GM10847 (cell line): ENCODE results near the gene NECAB2.

Experiments used
- POLR2A ChIP-seq: IDR thresholded peaks from 2 replicates; pipeline ENCODE4 v1.6.1; 2011; ENCODE audit not compliant: insufficient read length; ENCODE audit errors: extremely low read depth

The NECAB2 gene

GRCh38 chr16:84015399-84015798 lies 47.4 kb downstream of the NECAB2 start:
- TF ChIP-seq POLR2A: no peak

- TF ChIP-seq POLR2A: no peak
These were observed 48.4 kb downstream of the NECAB2 start for GRCh38 chr16:84016477-84016876.

DNA sequence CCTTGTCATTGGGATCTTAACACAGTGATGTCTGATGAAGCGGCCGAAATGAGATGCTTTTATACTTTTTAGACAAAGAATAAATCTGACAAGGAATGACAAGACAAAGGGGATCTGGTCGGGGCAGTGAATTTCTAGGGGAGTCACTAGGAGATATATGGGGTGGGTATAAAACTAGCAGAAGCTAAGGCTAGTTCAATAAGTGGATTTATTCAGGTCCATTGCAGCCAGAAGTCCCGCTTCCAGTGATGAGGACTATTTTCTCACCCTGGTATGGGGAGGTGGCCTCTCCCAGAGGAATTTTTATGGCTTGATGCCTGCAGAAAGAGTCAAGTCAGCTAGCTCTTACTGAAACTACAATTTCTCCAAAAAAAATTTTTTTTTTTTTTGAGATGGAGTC lies 50.7 kb downstream of the NECAB2 start:
- TF ChIP-seq POLR2A: no peak

- no peak for TF ChIP-seq POLR2A
These were observed 52.3 kb downstream of the NECAB2 start for GRCh38 chr16:84020353-84020752.

DNA sequence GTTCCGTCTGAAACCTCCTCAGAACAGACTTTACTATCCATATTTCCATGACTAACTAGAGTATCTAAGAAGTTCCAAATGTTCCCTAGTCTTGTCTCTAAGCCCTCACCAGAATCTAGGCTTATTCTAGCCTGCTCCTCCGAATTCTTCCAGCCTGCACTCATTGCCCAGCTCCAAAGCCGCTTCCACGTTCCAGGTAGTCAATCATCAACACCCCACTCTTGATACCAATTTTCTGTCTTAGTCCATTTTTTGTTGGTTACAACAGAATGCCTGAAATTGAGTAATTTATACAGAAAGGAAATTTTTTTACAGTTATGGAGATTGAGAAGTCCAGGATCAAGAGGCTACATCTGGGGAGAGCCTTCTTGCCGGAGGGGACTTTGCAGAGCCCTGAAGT lies 53.4 kb downstream of the NECAB2 start:
- no peak for TF ChIP-seq POLR2A

DNA sequence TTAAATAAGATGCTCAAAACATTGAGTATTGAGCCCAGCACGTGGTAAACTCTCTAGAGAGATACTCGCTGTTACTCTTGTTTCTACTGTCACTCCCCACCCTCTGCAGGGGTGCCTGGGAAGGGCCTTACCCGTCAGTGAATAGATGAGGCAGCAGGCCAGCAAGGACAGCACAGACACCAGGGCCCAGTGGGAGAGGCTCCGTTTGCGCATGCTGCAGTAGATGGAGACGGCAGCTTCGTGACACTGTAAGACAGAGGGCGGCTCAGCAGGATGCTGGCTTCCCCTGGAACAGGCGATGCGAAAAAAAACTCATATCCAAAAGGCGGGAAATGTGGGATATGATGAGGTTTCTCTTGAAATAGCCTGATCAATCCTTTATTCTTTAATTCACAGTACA lies 54.6 kb downstream of the NECAB2 start:
- no peak for TF ChIP-seq POLR2A

GRCh38 chr16:84024854-84025253 lies 56.8 kb downstream of the NECAB2 start:
- TF ChIP-seq POLR2A: no peak

DNA sequence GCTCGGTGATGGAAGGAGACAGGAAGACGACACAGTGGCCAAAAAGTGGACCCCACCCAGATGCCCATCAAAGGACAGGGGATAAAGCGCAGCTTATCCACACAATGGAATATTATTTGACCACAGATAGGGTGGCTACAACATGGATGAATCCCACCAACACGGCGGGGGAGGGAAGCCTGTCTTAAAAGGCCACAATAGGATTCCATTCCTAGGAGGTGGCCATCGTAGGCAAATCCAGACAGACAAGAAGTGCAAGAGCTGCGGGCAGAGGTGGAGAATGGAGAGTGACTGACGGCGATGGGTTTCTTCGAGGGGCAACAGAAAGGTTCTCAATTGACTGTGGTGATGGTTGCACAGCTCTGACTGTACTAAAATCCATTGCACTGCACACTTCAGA lies 58.6 kb downstream of the NECAB2 start:
- no peak for TF ChIP-seq POLR2A

DNA sequence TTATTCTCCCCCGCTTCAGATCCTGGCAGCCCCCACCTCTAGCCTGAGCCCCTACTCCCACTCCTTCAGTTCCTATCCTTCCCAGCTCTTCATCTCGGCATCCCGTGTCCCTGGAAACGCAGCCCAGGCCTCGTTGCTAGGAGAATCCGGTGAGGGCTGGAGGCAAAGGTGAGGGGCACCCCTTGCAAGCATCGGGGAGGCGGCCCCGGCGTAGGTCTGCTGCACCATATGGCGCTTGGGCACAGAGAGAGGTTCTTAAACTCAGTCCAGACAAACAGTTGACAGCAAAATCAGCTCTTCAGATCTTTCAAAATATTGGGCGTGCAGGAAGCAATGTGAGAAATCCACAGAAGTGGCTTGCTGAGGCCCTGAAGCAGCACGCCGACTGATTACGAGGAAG lies 59.6 kb downstream of the NECAB2 start:
- TF ChIP-seq POLR2A: no peak

- no peak for TF ChIP-seq POLR2A
These were observed 61.4 kb downstream of the NECAB2 start for GRCh38 chr16:84029297-84030047.

DNA sequence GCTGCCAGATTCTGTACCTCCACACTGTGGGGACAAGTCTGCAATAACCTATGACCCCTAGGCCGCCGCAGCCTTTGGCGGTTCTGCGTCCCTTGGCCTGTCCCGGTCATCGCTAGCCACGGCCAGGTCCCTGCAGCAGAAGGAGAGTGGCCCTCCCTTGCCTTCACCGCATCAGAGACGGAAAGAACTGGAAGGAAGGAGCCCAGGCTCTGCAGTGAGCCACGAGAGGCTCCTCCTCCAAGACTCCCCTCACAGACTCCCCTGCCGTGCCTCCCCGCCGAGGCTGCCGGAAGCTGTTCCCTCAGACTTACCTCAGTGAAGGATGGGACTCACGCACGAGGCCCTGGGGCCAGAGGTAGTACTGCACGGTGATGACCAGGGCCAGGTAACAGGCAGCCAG lies 63.5 kb downstream of the NECAB2 start:
- no peak for TF ChIP-seq POLR2A

GRCh38 chr16:84032458-84033178 lies 64.6 kb downstream of the NECAB2 start:
- no peak for TF ChIP-seq POLR2A

- TF ChIP-seq POLR2A: no peak
These were observed 65.5 kb downstream of the NECAB2 start for GRCh38 chr16:84033251-84034195.

DNA sequence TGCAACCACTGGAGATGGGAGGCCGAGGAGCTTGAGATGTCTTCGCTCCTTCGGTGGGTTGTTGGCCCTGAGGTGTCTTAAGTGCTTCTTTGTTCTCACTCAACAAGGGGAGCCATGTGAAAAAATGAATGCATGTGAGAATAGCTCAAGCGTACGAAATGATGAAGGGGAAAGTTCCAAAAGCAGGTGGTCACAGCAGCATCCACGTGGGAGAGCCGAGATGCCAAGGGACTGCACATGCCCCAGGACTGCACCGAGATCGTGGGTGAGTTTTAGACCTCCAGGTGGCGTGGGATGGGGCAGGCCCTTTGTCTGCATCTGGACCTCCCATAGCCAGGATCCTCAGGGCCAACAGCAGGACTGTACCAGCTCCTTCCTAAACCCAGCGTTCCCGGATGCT lies 66.5 kb downstream of the NECAB2 start:
- no peak for TF ChIP-seq POLR2A

DNA sequence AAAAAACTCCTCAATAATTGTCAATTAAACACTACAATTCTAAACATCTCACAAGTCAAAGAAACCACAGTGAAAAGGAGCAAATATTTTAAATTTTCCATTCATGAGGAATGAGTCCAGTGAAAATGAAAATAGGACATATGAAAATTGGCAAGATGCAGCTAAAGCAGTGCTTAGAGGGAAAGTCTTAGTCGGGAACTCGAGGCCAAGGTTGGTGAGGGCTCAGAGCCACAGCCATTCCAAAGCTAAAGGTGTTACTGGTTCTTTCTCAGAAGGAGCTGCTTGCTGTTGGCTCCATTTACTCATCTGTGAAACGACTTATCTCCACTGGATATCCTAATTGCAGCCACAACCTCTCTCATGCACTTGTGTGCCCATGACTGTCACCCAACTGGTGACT lies 68.1 kb downstream of the NECAB2 start:
- TF ChIP-seq POLR2A: no peak
